ENCODE data around the gene PLEKHH1. TPM values are rescaled to one million over a fixed set of nuclear protein-coding genes. Genes with fewer than 3 reads are reported as not detected.

Gene PLEKHH1
- total RNA-seq, 1 donor from 2014 or later: 3.7 TPM

DNA sequence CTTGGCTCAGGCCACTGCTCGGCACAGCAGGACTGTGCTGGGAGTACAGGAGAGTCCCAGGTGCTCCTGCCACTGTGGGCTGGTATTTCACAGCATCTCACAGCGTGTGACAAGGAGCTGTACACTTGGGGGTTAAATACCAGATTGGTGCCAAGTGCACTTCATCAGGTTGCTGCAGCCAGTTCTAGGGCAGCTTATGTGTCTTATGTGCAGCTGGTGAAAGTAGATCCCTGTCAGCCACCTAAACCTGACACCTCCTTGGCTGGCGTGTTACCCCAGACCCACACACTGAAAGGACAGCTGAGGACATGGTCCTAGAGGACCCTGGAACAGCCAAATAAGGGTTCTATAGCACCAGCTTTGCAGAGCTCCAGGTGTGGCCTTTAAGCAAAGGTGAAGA, 18.9 kb downstream of the PLEKHH1 start:
- Histone ChIP-seq H3K27me3 (ENCODE audit: low read depth) (no peaks in the 10 kb centered on the region), H3K4me3 (no peak overlapping the region), H3K27ac (replicated peaks) (no peak overlapping the region), H3K4me1 (no peaks in the 10 kb centered on the region), H3K9me3 (replicated peaks) (no peaks in the 10 kb centered on the region), H3K36me3 (no peaks in the 10 kb centered on the region)
- DNase-seq: no peak
- TF ChIP-seq, protein P1, sequence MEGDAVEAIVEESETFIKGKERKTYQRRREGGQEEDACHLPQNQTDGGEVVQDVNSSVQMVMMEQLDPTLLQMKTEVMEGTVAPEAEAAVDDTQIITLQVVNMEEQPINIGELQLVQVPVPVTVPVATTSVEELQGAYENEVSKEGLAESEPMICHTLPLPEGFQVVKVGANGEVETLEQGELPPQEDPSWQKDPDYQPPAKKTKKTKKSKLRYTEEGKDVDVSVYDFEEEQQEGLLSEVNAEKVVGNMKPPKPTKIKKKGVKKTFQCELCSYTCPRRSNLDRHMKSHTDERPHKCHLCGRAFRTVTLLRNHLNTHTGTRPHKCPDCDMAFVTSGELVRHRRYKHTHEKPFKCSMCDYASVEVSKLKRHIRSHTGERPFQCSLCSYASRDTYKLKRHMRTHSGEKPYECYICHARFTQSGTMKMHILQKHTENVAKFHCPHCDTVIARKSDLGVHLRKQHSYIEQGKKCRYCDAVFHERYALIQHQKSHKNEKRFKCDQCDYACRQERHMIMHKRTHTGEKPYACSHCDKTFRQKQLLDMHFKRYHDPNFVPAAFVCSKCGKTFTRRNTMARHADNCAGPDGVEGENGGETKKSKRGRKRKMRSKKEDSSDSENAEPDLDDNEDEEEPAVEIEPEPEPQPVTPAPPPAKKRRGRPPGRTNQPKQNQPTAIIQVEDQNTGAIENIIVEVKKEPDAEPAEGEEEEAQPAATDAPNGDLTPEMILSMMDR (IDR thresholded peaks at IDR 0.05; ENCODE audit: borderline replicate concordance): no peak
- intact Hi-C loops (cut with micrococcal nuclease): no loop called here

GRCh38 chr14:67553547-67553946, 20.5 kb downstream of the PLEKHH1 start:
- Histone ChIP-seq H3K36me3 (no peaks in the 10 kb centered on the region), H3K4me3 (no peak overlapping the region), H3K4me1 (no peaks in the 10 kb centered on the region), H3K27ac (replicated peaks) (no peak overlapping the region), H3K27me3 (ENCODE audit: low read depth) (no peaks in the 10 kb centered on the region), H3K9me3 (replicated peaks) (no peaks in the 10 kb centered on the region)
- no peak for DNase-seq
- TF ChIP-seq, protein P1 (IDR thresholded peaks at IDR 0.05; ENCODE audit: borderline replicate concordance): no peak
- intact Hi-C loops (cut with micrococcal nuclease): no loop called here

GRCh38 chr14:67554341-67554740, 21.3 kb downstream of the PLEKHH1 start:
- intact Hi-C loops (cut with micrococcal nuclease): no loop called here
- no peak for DNase-seq
- no peak overlapping the region for H3K27ac ChIP-seq (replicated peaks)
- H3K27me3 ChIP-seq (ENCODE audit: low read depth): no peaks in the 10 kb centered on the region
- no peaks in the 10 kb centered on the region for H3K36me3 ChIP-seq
- H3K9me3 ChIP-seq (replicated peaks): no peaks in the 10 kb centered on the region
- H3K4me1 ChIP-seq: no peaks in the 10 kb centered on the region
- TF ChIP-seq, protein P1 (IDR thresholded peaks at IDR 0.05; ENCODE audit: borderline replicate concordance): no peak
- H3K4me3 ChIP-seq: no peak overlapping the region

DNA sequence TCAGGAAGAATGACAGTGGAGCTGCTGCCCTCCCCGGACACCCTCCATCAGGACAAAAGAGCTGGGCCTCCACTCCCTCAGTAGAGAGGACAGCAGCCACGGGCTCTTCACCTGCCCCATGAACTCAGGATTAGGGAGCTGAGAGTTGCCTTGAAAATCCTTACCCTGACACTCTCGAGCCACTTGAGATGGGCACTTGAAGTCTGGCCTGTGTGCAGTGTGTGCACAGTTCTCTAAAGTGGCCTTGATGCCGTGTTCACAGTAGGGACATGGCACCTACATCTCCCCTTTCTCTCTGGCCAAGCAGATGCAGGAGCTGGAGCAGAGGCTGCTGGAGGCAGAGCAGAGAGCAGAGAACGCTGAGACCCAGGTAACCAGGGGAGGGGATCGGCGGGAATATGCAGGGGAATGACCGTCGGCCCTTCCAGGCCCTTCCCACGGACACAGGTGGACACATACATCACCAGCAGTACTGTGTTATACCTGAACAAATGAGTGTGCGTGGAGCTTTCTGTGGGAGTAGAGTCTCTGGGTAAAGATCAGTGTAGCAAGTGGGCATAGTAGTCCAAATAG, 22.5 kb downstream of the PLEKHH1 start:
- Histone ChIP-seq H3K4me1 (no peaks in the 10 kb centered on the region), H3K27me3 (ENCODE audit: low read depth) (no peaks in the 10 kb centered on the region), H3K27ac (replicated peaks) (no peak overlapping the region), H3K4me3 (no peak overlapping the region), H3K9me3 (replicated peaks) (no peaks in the 10 kb centered on the region), H3K36me3 (no peaks in the 10 kb centered on the region)
- TF ChIP-seq, protein P1 (IDR thresholded peaks at IDR 0.05; ENCODE audit: borderline replicate concordance): no peak
- DNase-seq: no peak
- intact Hi-C loops (cut with micrococcal nuclease): no loop called here

GRCh38 chr14:67556671-67557070, 23.6 kb downstream of the PLEKHH1 start:
- Histone ChIP-seq H3K36me3 (no peaks in the 10 kb centered on the region), H3K4me3 (no peak overlapping the region), H3K27ac (replicated peaks) (no peak overlapping the region), H3K27me3 (ENCODE audit: low read depth) (no peaks in the 10 kb centered on the region), H3K9me3 (replicated peaks) (no peaks in the 10 kb centered on the region), H3K4me1 (no peaks in the 10 kb centered on the region)
- TF ChIP-seq, protein P1 (IDR thresholded peaks at IDR 0.05; ENCODE audit: borderline replicate concordance): no peak
- intact Hi-C loops (cut with micrococcal nuclease): no loop called here
- no peak for DNase-seq

Measured in left ventricle myocardium inferior (tissue), 1 donor.